ENCODE measurements around the gene PTPRD.

The PTPRD gene

GRCh38 chr9:8514760-8515159 lies 2098.0 kb downstream of the PTPRD start:
- Histone ChIP-seq H3K18ac (ENCODE audit: low read length) (no peak overlapping the region), H3K23ac (ENCODE audit: low read length) (no peak overlapping the region), H2AK5ac (ENCODE audit: low read length) (no peak overlapping the region), H3K79me2 (ENCODE audit: control insufficient read depth, insufficient read depth, low read length, poor library complexity) (no peaks in the 10 kb centered on the region), H3K27ac (ENCODE audit: low read depth, low read length) (no peak overlapping the region), H3K36me3 (ENCODE audit: control insufficient read depth in 1 of 2, insufficient read depth in 2 of 2, low read length in 2 of 2) (no peaks in the 10 kb centered on the region), H3K14ac (ENCODE audit: low read length) (no peak overlapping the region), H3K79me1 (ENCODE audit: low read length) (no peaks in the 10 kb centered on the region), H2BK120ac (ENCODE audit: insufficient read depth, low read length, poor library complexity) (no peak overlapping the region), H3K4me3 (ENCODE audit: low read depth, low read length) (no peak overlapping the region), H3K27me3 (ENCODE audit: insufficient read depth, low read length) (no peaks in the 10 kb centered on the region), H3K9ac (ENCODE audit: low read length) (no peak overlapping the region), H2BK12ac (ENCODE audit: low read length) (no peak overlapping the region), H3K4me1 (ENCODE audit: control insufficient read depth in 1 of 2, insufficient read depth in 2 of 2, low read length in 2 of 2) (no peaks in the 10 kb centered on the region), H2BK5ac (ENCODE audit: low read depth, low read length, poor library complexity) (no peak overlapping the region), H3K4ac (ENCODE audit: low read depth, low read length) (no peak overlapping the region), H3K4me2 (ENCODE audit: low read length) (no peak overlapping the region), H4K8ac (ENCODE audit: low read depth, low read length) (no peak overlapping the region), H2AFZ (ENCODE audit: insufficient read depth, low read length, poor library complexity) (no peak overlapping the region), H4K12ac (ENCODE audit: low read depth, low read length) (no peak overlapping the region), H4K91ac (ENCODE audit: low read depth, low read length) (no peak overlapping the region), H3K9me3 (ENCODE audit: insufficient read depth, low read depth, low read length) (no peaks in the 10 kb centered on the region)
- no CpG with 5 or more reads among the region's 5 CpGs for WGBS (ENCODE audit: extremely low coverage, insufficient coverage, insufficient read length)
- DNase-seq = no peak

- no peaks in the 10 kb centered on the region for H3K79me1 ChIP-seq (ENCODE audit: low read length)
- no CpG with 5 or more reads among the region's 1 CpG for WGBS (ENCODE audit: extremely low coverage, insufficient coverage, insufficient read length)
Observed at GRCh38 chr9:8508671-8509290, 2104.0 kb downstream of the PTPRD start.

GRCh38 chr9:8494571-8494970 lies 2118.2 kb downstream of the PTPRD start:
- Histone ChIP-seq H2AFZ (ENCODE audit: insufficient read depth, low read length, poor library complexity) (no peak overlapping the region), H3K79me1 (ENCODE audit: low read length) (no peaks in the 10 kb centered on the region), H3K9me3 (ENCODE audit: insufficient read depth, low read depth, low read length) (no peaks in the 10 kb centered on the region), H3K14ac (ENCODE audit: low read length) (no peak overlapping the region), H3K27me3 (ENCODE audit: insufficient read depth, low read length) (no peaks in the 10 kb centered on the region), H3K4me2 (ENCODE audit: low read length) (no peak overlapping the region), H3K18ac (ENCODE audit: low read length) (no peak overlapping the region), H2BK5ac (ENCODE audit: low read depth, low read length, poor library complexity) (no peak overlapping the region), H3K4me1 (ENCODE audit: control insufficient read depth in 1 of 2, insufficient read depth in 2 of 2, low read length in 2 of 2) (no peaks in the 10 kb centered on the region), H4K8ac (ENCODE audit: low read depth, low read length) (no peak overlapping the region), H2AK5ac (ENCODE audit: low read length) (no peak overlapping the region), H3K27ac (ENCODE audit: low read depth, low read length) (no peak overlapping the region), H4K91ac (ENCODE audit: low read depth, low read length) (no peak overlapping the region), H3K36me3 (ENCODE audit: control insufficient read depth in 1 of 2, insufficient read depth in 2 of 2, low read length in 2 of 2) (peaks cover 0 to 3% of the 10 kb centered on the region in 2 experiments), H3K23ac (ENCODE audit: low read length) (no peak overlapping the region), H3K4me3 (ENCODE audit: low read depth, low read length) (no peak overlapping the region), H3K4ac (ENCODE audit: low read depth, low read length) (no peak overlapping the region), H2BK120ac (ENCODE audit: insufficient read depth, low read length, poor library complexity) (no peak overlapping the region), H4K12ac (ENCODE audit: low read depth, low read length) (no peak overlapping the region), H3K9ac (ENCODE audit: low read length) (no peak overlapping the region), H2BK12ac (ENCODE audit: low read length) (no peak overlapping the region), H3K79me2 (ENCODE audit: control insufficient read depth, insufficient read depth, low read length, poor library complexity) (no peaks in the 10 kb centered on the region)
- no CpG with 5 or more reads among the region's 4 CpGs for WGBS (ENCODE audit: extremely low coverage, insufficient coverage, insufficient read length)
- no peak for DNase-seq

More at GRCh38 chr9:8508671-8509290, 2104.0 kb downstream of the PTPRD start:
- no peak overlapping the region for H4K12ac ChIP-seq (ENCODE audit: low read depth, low read length)
- H4K91ac ChIP-seq (ENCODE audit: low read depth, low read length) = no peak overlapping the region
- no peaks in the 10 kb centered on the region for H3K79me2 ChIP-seq (ENCODE audit: control insufficient read depth, insufficient read depth, low read length, poor library complexity)
- no peak overlapping the region for H2BK120ac ChIP-seq (ENCODE audit: insufficient read depth, low read length, poor library complexity)
- no peak overlapping the region for H3K4me3 ChIP-seq (ENCODE audit: low read depth, low read length)
- H2BK12ac ChIP-seq (ENCODE audit: low read length) = no peak overlapping the region
- no peak overlapping the region for H2AK5ac ChIP-seq (ENCODE audit: low read length)
- H3K27me3 ChIP-seq (ENCODE audit: insufficient read depth, low read length) = no peaks in the 10 kb centered on the region
- no peak overlapping the region for H3K14ac ChIP-seq (ENCODE audit: low read length)
- no peak for DNase-seq
- no peak overlapping the region for H3K4ac ChIP-seq (ENCODE audit: low read depth, low read length)
- H3K36me3 ChIP-seq (ENCODE audit: control insufficient read depth in 1 of 2, insufficient read depth in 2 of 2, low read length in 2 of 2) = no peaks in the 10 kb centered on the region
- H3K4me1 ChIP-seq (ENCODE audit: control insufficient read depth in 1 of 2, insufficient read depth in 2 of 2, low read length in 2 of 2) = no peaks in the 10 kb centered on the region
- H3K9ac ChIP-seq (ENCODE audit: low read length) = no peak overlapping the region
- no peak overlapping the region for H4K8ac ChIP-seq (ENCODE audit: low read depth, low read length)
- H3K4me2 ChIP-seq (ENCODE audit: low read length) = no peak overlapping the region
- no peak overlapping the region for H3K23ac ChIP-seq (ENCODE audit: low read length)
- H2AFZ ChIP-seq (ENCODE audit: insufficient read depth, low read length, poor library complexity) = no peak overlapping the region
- H2BK5ac ChIP-seq (ENCODE audit: low read depth, low read length, poor library complexity) = no peak overlapping the region
- H3K27ac ChIP-seq (ENCODE audit: low read depth, low read length) = no peak overlapping the region
- H3K18ac ChIP-seq (ENCODE audit: low read length) = no peak overlapping the region
- no peaks in the 10 kb centered on the region for H3K9me3 ChIP-seq (ENCODE audit: insufficient read depth, low read depth, low read length)

GRCh38 chr9:8492679-8493078 lies 2120.1 kb downstream of the PTPRD start:
- H2BK5ac ChIP-seq (ENCODE audit: low read depth, low read length, poor library complexity) = no peak overlapping the region
- H3K9me3 ChIP-seq (ENCODE audit: insufficient read depth, low read depth, low read length) = no peaks in the 10 kb centered on the region
- H3K14ac ChIP-seq (ENCODE audit: low read length) = no peak overlapping the region
- H4K91ac ChIP-seq (ENCODE audit: low read depth, low read length) = no peak overlapping the region
- H3K4me3 ChIP-seq (ENCODE audit: low read depth, low read length) = no peak overlapping the region
- no peak overlapping the region for H3K4me2 ChIP-seq (ENCODE audit: low read length)
- no peak overlapping the region for H2AFZ ChIP-seq (ENCODE audit: insufficient read depth, low read length, poor library complexity)
- H4K8ac ChIP-seq (ENCODE audit: low read depth, low read length) = no peak overlapping the region
- peak in 1 of 2 donors; percentile 30 for DNase-seq
- H2AK5ac ChIP-seq (ENCODE audit: low read length) = no peak overlapping the region
- no peak overlapping the region for H4K12ac ChIP-seq (ENCODE audit: low read depth, low read length)
- H3K36me3 ChIP-seq (ENCODE audit: control insufficient read depth in 1 of 2, insufficient read depth in 2 of 2, low read length in 2 of 2) = peaks cover 0 to 3% of the 10 kb centered on the region in 2 experiments
- no peaks in the 10 kb centered on the region for H3K27me3 ChIP-seq (ENCODE audit: insufficient read depth, low read length)
- no peak overlapping the region for H2BK12ac ChIP-seq (ENCODE audit: low read length)
- no peak overlapping the region for H3K9ac ChIP-seq (ENCODE audit: low read length)
- no peak overlapping the region for H3K27ac ChIP-seq (ENCODE audit: low read depth, low read length)
- H2BK120ac ChIP-seq (ENCODE audit: insufficient read depth, low read length, poor library complexity) = no peak overlapping the region
- H3K18ac ChIP-seq (ENCODE audit: low read length) = no peak overlapping the region
- no peak overlapping the region for H3K4ac ChIP-seq (ENCODE audit: low read depth, low read length)
- no peaks in the 10 kb centered on the region for H3K79me1 ChIP-seq (ENCODE audit: low read length)
- H3K79me2 ChIP-seq (ENCODE audit: control insufficient read depth, insufficient read depth, low read length, poor library complexity) = no peaks in the 10 kb centered on the region
- WGBS (ENCODE audit: extremely low coverage, insufficient coverage, insufficient read length) = no CpG with 5 or more reads among the region's 4 CpGs
- no peak overlapping the region for H3K23ac ChIP-seq (ENCODE audit: low read length)
- H3K4me1 ChIP-seq (ENCODE audit: control insufficient read depth in 1 of 2, insufficient read depth in 2 of 2, low read length in 2 of 2) = no peaks in the 10 kb centered on the region
